Motor neuron (in vitro differentiated cells): Measurements from ENCODE around the gene MXI1. TPM values are rescaled to one million over a fixed set of nuclear protein-coding genes. Genes with fewer than 3 reads are reported as not detected.
"Not testable (repeated sequence)": the region's sequence is repeated elsewhere in the genome, so short reads cannot be mapped to it uniquely, and the experiment has no call there.

Source experiments
- ATAC-seq, 8 experiments: fragments of 200-7000 bp; cut with Tn5 transposase; replicated peaks in 6 of 8; 2 replicates each; pipeline ENCODE4 v1.8.0; 2021; ENCODE audit warnings: mild to moderate bottlenecking in 8 of 8, moderate library complexity in 8 of 8
- H3K27ac ChIP-seq, 2 donors: fragments of 250-450 bp; sonication (Bioruptor Pico); 2 replicates each; pipeline ENCODE4 v1.9.0; 2021; ENCODE audit warnings: antibody characterized with exemption in 2 of 2, mild to moderate bottlenecking in 2 of 2, moderate library complexity in 1 of 2
- H3K4me1 ChIP-seq, 2 donors: fragments of 250-450 bp; sonication (Bioruptor Pico); replicated peaks in 1 of 2; 2 replicates each; pipeline ENCODE4 v1.6.1; 2021; ENCODE audit warnings: antibody characterized with exemption in 2 of 2, mild to moderate bottlenecking in 2 of 2, moderate library complexity in 1 of 2
- H3K4me3 ChIP-seq, 5 donors: fragments of 250-450 bp; sonication (Bioruptor Pico); 2 replicates each; pipeline ENCODE4 v1.9.0; 2021; ENCODE audit warnings: antibody characterized with exemption in 5 of 5, mild to moderate bottlenecking in 5 of 5, moderate library complexity in 4 of 5
- WGBS, 10 experiments: fragments of 450-650 bp; shearing (Covaris generic); methylation state at CpG; one replicate each; pipeline ENCODE4 v1.0.0; 2022; 5-methylcytosine and 5-hydroxymethylcytosine counted together
- in situ Hi-C, 9 experiments: fragments of 400-800 bp; cut with MboI; loops; one replicate each; pipeline ENCODE4 v1.15.0; 2021; ENCODE audit warnings: low sequenced_read_pairs in 9 of 9, low pct_unique_long_range_greater_than_20kb in 2 of 9; ENCODE audit not compliant: unreplicated experiment in 9 of 9
- total RNA-seq, 8 experiments: library from RNA; unstranded; fragments of 300-600 nt; gene quantifications; 2 replicates each; pipeline versions ENCODE4 v1.2.3 to v1.2.4, GENCODE V29; 2022

Gene MXI1
- total RNA-seq, 8 experiments from 2014 or later, result 15.5 to 58.2 (median 34.2) TPM

GRCh38 chr10:110192552-110192951 lies 14.9 kb upstream of the MXI1 start:
- ATAC-seq, result peak in 1 of 8 experiments; percentile 60
- Histone ChIP-seq H3K4me3 (no peak overlapping the region), H3K4me1 (peaks cover 0 to 5% of the 10 kb centered on the region in 2 donors), H3K27ac (no peak overlapping the region)
- WGBS, 10 experiments, result 58 to 100% (median 83%) methylated on average over 1 to 3 of the region's 4 CpGs; no CpG with 5 or more reads in 2 of the 10 experiments
- in situ Hi-C loops, result no loop called here

- WGBS, 10 experiments, result 41 to 100% (median 73%) methylated on average over 1 to 3 of the region's 3 CpGs; no CpG with 5 or more reads in 2 of the 10 experiments
- H3K4me1 ChIP-seq, result peaks cover 0 to 5% of the 10 kb centered on the region in 2 donors
- no peak for ATAC-seq
- in situ Hi-C loops, result no loop called here
- no peak overlapping the region for H3K27ac ChIP-seq
- H3K4me3 ChIP-seq, result no peak overlapping the region
Measured at GRCh38 chr10:110200503-110200902, 6.9 kb upstream of the MXI1 start.

- H3K4me1 ChIP-seq, H3K27ac ChIP-seq, H3K4me3 ChIP-seq, ATAC-seq, in situ Hi-C loops: not testable (repeated sequence)
- 38 to 88% (median 77%) methylated on average over 1 to 8 of the region's 8 CpGs for WGBS, 10 experiments
Measured at GRCh38 chr10:110201046-110201445, 6.4 kb upstream of the MXI1 start.

- 61 to 100% (median 87%) methylated on average over 2 to 7 of the region's 8 CpGs; no CpG with 5 or more reads in 1 of the 10 experiments for WGBS, 10 experiments
- Histone ChIP-seq H3K4me3 (no peak overlapping the region), H3K27ac (no peak overlapping the region), H3K4me1 (peaks cover 0 to 4% of the 10 kb centered on the region in 2 donors)
- no peak for ATAC-seq
- in situ Hi-C loops, result no loop called here
Measured at GRCh38 chr10:110203500-110204455, 3.6 kb upstream of the MXI1 start.

GRCh38 chr10:110205051-110205675 lies 2.2 kb upstream of the MXI1 start:
- no peak for ATAC-seq
- in situ Hi-C loops, result no loop called here
- Histone ChIP-seq H3K27ac (no peak overlapping the region), H3K4me1 (peaks cover 0 to 4% of the 10 kb centered on the region in 2 donors), H3K4me3 (no peak overlapping the region)
- 60 to 91% (median 72%) methylated on average over 2 to 10 of the region's 12 CpGs for WGBS, 10 experiments

- in situ Hi-C loops, result no loop called here
- WGBS, 10 experiments, result 0% methylated on average over 1 to 2 of the region's 57 CpGs; no CpG with 5 or more reads in 6 of the 10 experiments
- H3K27ac ChIP-seq, result peak overlapping the region; percentile 86 to 94
- ATAC-seq, result peak in 3 of 8 experiments; percentile 0 to 3 (median 1)
- peaks cover 4 to 7% of the 10 kb centered on the region in 2 donors for H3K4me1 ChIP-seq
- H3K4me3 ChIP-seq, result peak overlapping the region; percentile 65 to 98 (median 80)
Measured at GRCh38 chr10:110207805-110208613, 604 bp downstream of the MXI1 start.

GRCh38 chr10:110208614-110209453 lies 1.4 kb downstream of the MXI1 start:
- peak in 4 of 8 experiments; percentile 0 to 6 (median 3) for ATAC-seq
- WGBS, 10 experiments, result 0 to 17% (median 0%) methylated on average over 1 to 15 of the region's 44 CpGs; no CpG with 5 or more reads in 2 of the 10 experiments
- peak overlapping the region; percentile 86 to 94 for H3K27ac ChIP-seq

GRCh38 chr10:110209454-110209925 lies 2.1 kb downstream of the MXI1 start:
- Histone ChIP-seq H3K27ac (peak overlapping the region; percentile 86 to 94), H3K4me1 (peaks cover 12 to 15% of the 10 kb centered on the region in 2 donors), H3K4me3 (peak overlapping the region; percentile 65 to 98 (median 80))
- in situ Hi-C loops, result no loop called here
- ATAC-seq, result peak; percentile 1 to 30 (median 17)
- WGBS, 10 experiments, result 0 to 3% (median 0%) methylated on average over 1 to 11 of the region's 24 CpGs; no CpG with 5 or more reads in 4 of the 10 experiments

More at GRCh38 chr10:110208614-110209453, 1.4 kb downstream of the MXI1 start:
- H3K4me3 ChIP-seq, result peak overlapping the region; percentile 65 to 98 (median 80)
- in situ Hi-C loops, result no loop called here
- peaks cover 8 to 9% of the 10 kb centered on the region in 2 donors for H3K4me1 ChIP-seq

- 0% methylated on average over 18 of the region's 63 CpGs; no CpG with 5 or more reads in 9 of the 10 experiments for WGBS, 10 experiments
- Histone ChIP-seq H3K4me1 (peaks cover 12 to 17% of the 10 kb centered on the region in 2 donors), H3K27ac (peak overlapping the region; percentile 86 to 94), H3K4me3 (peak overlapping the region; percentile 65 to 98 (median 80))
- in situ Hi-C loops, result no loop called here
- peak; percentile 1 to 28 (median 10) for ATAC-seq
Measured at GRCh38 chr10:110209926-110210673, 2.7 kb downstream of the MXI1 start.

GRCh38 chr10:110210674-110211464 lies 3.5 kb downstream of the MXI1 start:
- WGBS, 10 experiments, result 0 to 1% (median 0%) methylated on average over 3 to 37 of the region's 61 CpGs; no CpG with 5 or more reads in 3 of the 10 experiments
- H3K4me3 ChIP-seq, result peak overlapping the region; percentile 65 to 98 (median 80)
- peak overlapping the region; percentile 86 to 94 for H3K27ac ChIP-seq
- H3K4me1 ChIP-seq, result peaks cover 12 to 22% of the 10 kb centered on the region in 2 donors
- in situ Hi-C loops, result no loop called here
- ATAC-seq, result peak; percentile 65 to 85 (median 78)
